Measurements from ENCODE around the gene TRIOBP. TPM values are rescaled to one million over a fixed set of nuclear protein-coding genes. Genes with fewer than 3 reads are reported as not detected.

The TRIOBP gene
- total and polyA plus RNA-seq, 7 donors: 51.7 to 140 (median 82.8) TPM

DNA sequence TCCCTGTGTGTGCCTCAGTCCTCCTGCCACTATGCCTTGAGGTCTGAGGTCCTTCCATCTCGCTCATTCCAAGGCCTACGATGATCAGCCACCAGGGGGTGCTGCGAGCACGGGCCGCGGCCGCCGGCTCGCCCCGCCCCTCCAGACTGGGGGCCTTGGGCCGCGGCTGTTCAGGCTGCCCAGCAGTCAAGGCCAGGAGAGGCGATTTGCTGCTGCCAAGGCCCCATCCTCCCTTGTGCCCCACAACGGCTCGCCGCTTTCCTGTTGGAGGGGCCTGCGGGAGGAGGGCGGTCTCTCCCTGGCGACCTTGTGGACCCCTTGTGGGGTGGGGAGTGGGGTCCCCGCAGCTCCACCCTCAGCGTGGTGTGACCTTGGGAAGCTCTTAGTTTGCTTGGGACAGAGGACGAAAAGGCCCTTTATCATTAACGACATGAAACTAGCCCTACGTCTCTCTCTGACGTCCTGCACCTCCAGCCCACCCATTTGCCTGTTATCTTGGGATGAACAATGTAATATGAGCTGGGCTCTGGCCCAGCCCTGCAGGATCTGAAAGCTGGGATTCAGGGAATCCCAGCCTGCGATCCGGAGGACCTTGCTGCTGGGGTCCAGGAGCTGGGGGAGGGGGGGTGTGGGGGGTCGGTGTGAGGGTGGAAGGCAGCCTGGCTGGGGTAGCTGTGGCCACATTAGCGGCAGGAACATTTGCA is 121.0 kb downstream of the TRIOBP start:
- H3K36me3 ChIP-seq: peaks cover 0 to 20% (median 0%) of the 10 kb centered on the region in 4 donors
- intact Hi-C loops (cut with DNase I): loop anchor here (1.0 kb wide), 2 partner anchors 45 to 147 kb away; no protein-coding TSS in a partner anchor
- peak; percentile 90 for DNase-seq
- H3K27ac ChIP-seq: peak overlapping the region in 3 of 4 donors; percentile 41 to 65 (median 55)
- 4 to 6% methylated on average over 29 of the region's 29 CpGs for WGBS, 2 donors
- peaks cover 0 to 35% (median 17%) of the 10 kb centered on the region in 3 donors for H3K27me3 ChIP-seq
- no peaks in the 10 kb centered on the region for H3K9me3 ChIP-seq
- H3K4me3 ChIP-seq: peak overlapping the region in 3 of 4 donors; percentile 32 to 48 (median 47)
- TF ChIP-seq POLR2AphosphoS5 (IDR thresholded peaks at IDR 0.05) (peak in 2 of 4 donors; percentile 28 to 44), EP300 (IDR thresholded peaks at IDR 0.05) (no peak), POLR2A (IDR thresholded peaks at IDR 0.05) (no peak)
- TF ChIP-seq, protein P1, sequence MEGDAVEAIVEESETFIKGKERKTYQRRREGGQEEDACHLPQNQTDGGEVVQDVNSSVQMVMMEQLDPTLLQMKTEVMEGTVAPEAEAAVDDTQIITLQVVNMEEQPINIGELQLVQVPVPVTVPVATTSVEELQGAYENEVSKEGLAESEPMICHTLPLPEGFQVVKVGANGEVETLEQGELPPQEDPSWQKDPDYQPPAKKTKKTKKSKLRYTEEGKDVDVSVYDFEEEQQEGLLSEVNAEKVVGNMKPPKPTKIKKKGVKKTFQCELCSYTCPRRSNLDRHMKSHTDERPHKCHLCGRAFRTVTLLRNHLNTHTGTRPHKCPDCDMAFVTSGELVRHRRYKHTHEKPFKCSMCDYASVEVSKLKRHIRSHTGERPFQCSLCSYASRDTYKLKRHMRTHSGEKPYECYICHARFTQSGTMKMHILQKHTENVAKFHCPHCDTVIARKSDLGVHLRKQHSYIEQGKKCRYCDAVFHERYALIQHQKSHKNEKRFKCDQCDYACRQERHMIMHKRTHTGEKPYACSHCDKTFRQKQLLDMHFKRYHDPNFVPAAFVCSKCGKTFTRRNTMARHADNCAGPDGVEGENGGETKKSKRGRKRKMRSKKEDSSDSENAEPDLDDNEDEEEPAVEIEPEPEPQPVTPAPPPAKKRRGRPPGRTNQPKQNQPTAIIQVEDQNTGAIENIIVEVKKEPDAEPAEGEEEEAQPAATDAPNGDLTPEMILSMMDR (IDR thresholded peaks at IDR 0.05): peak; percentile 93 to 97 (median 96)
- peaks cover 0 to 19% (median 16%) of the 10 kb centered on the region in 4 donors for H3K4me1 ChIP-seq

DNA sequence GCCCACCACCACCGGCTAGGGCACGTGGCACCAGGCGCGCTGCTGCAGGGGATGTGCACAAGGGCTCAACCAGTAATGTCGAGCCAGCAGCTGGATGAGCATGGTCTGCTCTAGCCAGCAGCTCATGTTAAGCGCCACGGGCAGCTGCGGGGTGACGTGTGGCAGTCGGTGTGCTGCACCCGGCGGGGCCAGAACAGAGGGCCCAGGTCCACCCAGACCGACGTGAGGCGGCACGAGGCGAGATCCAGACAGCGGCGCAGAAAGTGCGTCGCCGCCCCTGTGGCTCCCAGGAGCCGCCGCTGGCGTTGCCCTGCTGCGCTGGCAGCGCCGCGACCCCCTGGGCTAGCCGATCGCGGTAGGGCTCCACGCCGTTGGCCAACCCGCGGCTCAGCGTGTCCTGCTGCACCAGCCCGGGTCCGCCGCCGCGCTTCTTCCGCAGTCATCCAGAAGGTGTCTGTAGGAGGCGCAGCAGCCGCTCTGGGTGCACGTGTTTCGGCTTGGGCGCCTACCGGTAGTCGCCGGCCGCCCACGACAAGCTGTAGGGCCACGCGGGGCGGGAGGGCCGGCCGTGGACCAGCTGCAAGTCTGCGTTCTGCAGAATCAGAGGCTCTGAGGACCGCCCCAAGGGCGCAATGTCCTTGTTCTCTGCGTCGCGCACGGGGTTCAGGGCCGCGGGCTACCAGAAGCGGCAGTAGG is 121.7 kb downstream of the TRIOBP start:
- Histone ChIP-seq H3K27me3 (peaks cover 0 to 42% (median 24%) of the 10 kb centered on the region in 3 donors), H3K4me3 (peak overlapping the region; percentile 17 to 48 (median 40)), H3K4me1 (peaks cover 0 to 19% (median 16%) of the 10 kb centered on the region in 4 donors), H3K9me3 (no peaks in the 10 kb centered on the region), H3K27ac (peak overlapping the region in 2 of 4 donors; percentile 55 to 65), H3K36me3 (peaks cover 0 to 18% (median 0%) of the 10 kb centered on the region in 4 donors)
- intact Hi-C loops (cut with DNase I): loop anchor here (1.0 kb wide), 1 partner anchor 45 kb away; no protein-coding TSS in a partner anchor
- WGBS, 2 donors: 2 to 3% methylated on average over 68 of the region's 68 CpGs
- peak; percentile 83 for DNase-seq
- TF ChIP-seq POLR2AphosphoS5 (IDR thresholded peaks at IDR 0.05): no peak
- TF ChIP-seq, protein P1 (IDR thresholded peaks at IDR 0.05): peak; percentile 18 to 43 (median 30)

DNA sequence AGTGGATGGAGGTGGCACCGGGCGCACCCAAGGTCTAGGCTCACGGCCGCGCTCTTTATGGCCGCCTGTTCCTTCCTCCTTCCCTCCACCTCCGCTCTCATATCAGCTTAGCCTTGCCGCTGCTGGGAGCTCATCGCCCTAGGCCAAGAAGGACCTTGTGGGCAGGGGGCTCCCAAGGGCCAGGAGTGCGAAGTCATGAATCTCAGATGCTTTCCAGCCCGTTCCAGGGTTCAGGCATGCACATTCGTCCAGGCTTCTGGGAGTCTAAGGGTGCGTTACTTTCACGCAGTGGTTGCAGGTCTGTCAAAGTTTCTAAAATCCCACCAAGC is 122.2 kb downstream of the TRIOBP start:
- DNase-seq: no peak
- peaks cover 0 to 15% (median 0%) of the 10 kb centered on the region in 4 donors for H3K36me3 ChIP-seq
- H3K9me3 ChIP-seq: no peaks in the 10 kb centered on the region
- peaks cover 0 to 48% (median 27%) of the 10 kb centered on the region in 3 donors for H3K27me3 ChIP-seq
- TF ChIP-seq POLR2AphosphoS5 (IDR thresholded peaks at IDR 0.05) (no peak), EP300 (IDR thresholded peaks at IDR 0.05) (no peak)
- TF ChIP-seq, protein P1 (IDR thresholded peaks at IDR 0.05): no peak
- WGBS, 2 donors: 29% methylated on average over 14 of the region's 14 CpGs
- peak overlapping the region in 1 of 4 donors; percentile 65 for H3K27ac ChIP-seq
- intact Hi-C loops (cut with DNase I): no loop called here
- peak overlapping the region in 3 of 4 donors; percentile 32 to 48 (median 47) for H3K4me3 ChIP-seq
- peaks cover 0 to 19% (median 16%) of the 10 kb centered on the region in 4 donors for H3K4me1 ChIP-seq

DNA sequence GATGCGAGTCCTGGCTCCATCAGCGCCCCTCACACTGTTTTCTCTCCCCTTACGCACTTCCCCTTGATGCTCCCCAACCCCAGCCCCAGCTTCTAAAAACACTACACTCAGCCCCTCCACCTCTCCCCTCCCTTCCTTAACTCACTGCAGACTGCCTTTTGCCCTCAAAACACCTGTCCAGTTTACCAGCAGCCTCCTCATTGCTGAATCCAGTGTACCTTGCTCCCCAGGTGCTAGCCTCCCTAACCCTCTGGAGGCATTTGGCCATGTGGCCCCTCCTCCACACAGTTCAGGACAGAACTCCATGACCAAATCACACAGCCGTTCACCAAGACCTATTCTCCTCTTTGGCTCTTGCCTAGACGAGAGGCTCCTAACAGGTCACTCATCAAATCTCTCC is 123.5 kb downstream of the TRIOBP start:
- peaks cover 0 to 28% (median 24%) of the 10 kb centered on the region in 4 donors for H3K4me1 ChIP-seq
- peaks cover 0 to 8% (median 0%) of the 10 kb centered on the region in 4 donors for H3K36me3 ChIP-seq
- WGBS, 2 donors: 89 to 94% methylated on average over 5 of the region's 5 CpGs
- H3K27ac ChIP-seq: no peak overlapping the region
- H3K4me3 ChIP-seq: no peak overlapping the region
- DNase-seq: no peak
- no peaks in the 10 kb centered on the region for H3K9me3 ChIP-seq
- TF ChIP-seq, protein P1 (IDR thresholded peaks at IDR 0.05): no peak
- no peak for TF ChIP-seq POLR2AphosphoS5 (IDR thresholded peaks at IDR 0.05)
- intact Hi-C loops (cut with DNase I): no loop called here
- peaks cover 0 to 52% (median 27%) of the 10 kb centered on the region in 3 donors for H3K27me3 ChIP-seq
